SK-N-MC (cell line): ENCODE results near the gene CYS1.

ENCODE experiments used
- EZH2 ChIP-seq: fragments of 200-600 bp; sonication (generic); IDR thresholded peaks from one replicate; pipeline ENCODE4 v1.6.1; 2017; ENCODE audit warnings: antibody characterized with exemption
- FOXP2 ChIP-seq: optimal IDR thresholded peaks from 2 replicates; pipeline ENCODE3; 2011; ENCODE audit warnings: mild to moderate bottlenecking, moderate library complexity; ENCODE audit not compliant: insufficient read depth; ENCODE audit errors: extremely low read length, control extremely low read depth
- POLR2AphosphoS5 ChIP-seq: IDR thresholded peaks from 2 replicates; pipeline ENCODE4 v1.6.1; 2012; ENCODE audit warnings: mild to moderate bottlenecking, low read depth, low read length, borderline replicate concordance

GRCh38 chr2:10031886-10032745 lies 48.1 kb downstream of the CYS1 start:
- TF ChIP-seq EZH2, result no peak
- no peak for TF ChIP-seq POLR2AphosphoS5
- TF ChIP-seq FOXP2, result no peak
